GM15510 (cell line): ENCODE results near the gene CNOT8.

Experiments
- POLR2A ChIP-seq: IDR thresholded peaks from 3 replicates; pipeline ENCODE4 v1.6.1; 2011; ENCODE audit warnings: borderline replicate concordance; ENCODE audit not compliant: insufficient read length; ENCODE audit errors: extremely low read depth

The CNOT8 gene

GRCh38 chr5:154884424-154884823, 26.0 kb downstream of the CNOT8 start:
- TF ChIP-seq POLR2A: no peak

- TF ChIP-seq POLR2A: no peak
Measured at GRCh38 chr5:154885439-154885838, 27.0 kb downstream of the CNOT8 start.

DNA sequence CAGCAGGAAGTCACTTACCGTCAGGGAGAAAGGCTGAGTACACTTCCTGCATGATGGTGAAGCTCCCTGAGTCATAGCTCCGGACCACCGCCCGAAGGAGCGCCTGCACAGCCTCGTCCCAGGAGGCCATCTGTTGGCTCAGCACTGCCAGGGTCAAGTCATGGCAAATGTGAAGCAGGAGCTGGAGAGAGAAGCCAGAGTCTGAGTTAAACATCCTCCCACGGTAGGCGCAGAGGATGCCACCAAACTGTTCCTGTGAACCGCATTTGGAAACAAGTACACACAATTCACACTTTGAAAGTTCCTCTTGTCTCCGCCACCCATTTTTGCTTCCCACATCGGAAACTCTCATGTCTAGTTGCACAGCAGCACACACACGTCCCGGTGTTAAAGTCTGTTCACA, 33.9 kb downstream of the CNOT8 start:
- no peak for TF ChIP-seq POLR2A

- no peak for TF ChIP-seq POLR2A
Measured at GRCh38 chr5:154893381-154893780, 35.0 kb downstream of the CNOT8 start.

GRCh38 chr5:154895606-154896561, 37.5 kb downstream of the CNOT8 start:
- TF ChIP-seq POLR2A: no peak

GRCh38 chr5:154896562-154897165, 38.2 kb downstream of the CNOT8 start:
- TF ChIP-seq POLR2A: no peak

- no peak for TF ChIP-seq POLR2A
Measured at GRCh38 chr5:154898210-154898609, 39.8 kb downstream of the CNOT8 start.

DNA sequence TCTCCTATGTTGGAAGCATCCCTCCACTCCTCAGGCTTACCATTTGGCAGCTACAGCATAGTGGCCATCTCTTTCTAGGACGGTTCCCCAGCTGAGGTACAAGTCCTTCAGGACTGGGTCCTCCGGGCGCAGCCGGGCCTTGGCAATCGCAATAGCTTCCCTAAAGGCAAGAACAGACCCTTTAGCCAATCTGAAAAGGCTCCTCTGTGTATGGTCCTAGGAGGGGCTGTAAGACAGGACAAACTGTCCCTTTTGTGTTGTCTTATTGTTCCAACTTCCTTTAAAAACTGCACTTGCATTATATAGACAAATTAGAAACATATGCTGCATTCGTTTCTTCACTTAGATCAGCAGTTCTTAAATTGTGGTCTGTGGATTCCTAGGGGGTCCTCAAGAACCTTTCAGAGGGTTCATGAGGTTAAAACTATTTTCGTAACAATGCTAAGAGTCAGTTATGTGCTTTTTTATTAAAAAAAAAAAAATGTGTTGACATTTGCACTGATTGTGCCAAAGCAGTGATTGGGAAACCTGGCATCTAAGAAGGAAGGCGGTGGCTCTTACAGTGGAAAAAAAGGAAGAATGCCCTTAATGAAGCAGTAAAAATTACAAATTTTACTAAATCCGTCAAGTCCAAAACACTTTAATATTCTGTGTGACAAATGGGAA, 40.9 kb downstream of the CNOT8 start:
- TF ChIP-seq POLR2A: no peak

GRCh38 chr5:154900066-154900465, 41.6 kb downstream of the CNOT8 start:
- TF ChIP-seq POLR2A: no peak

GRCh38 chr5:154901276-154901675, 42.8 kb downstream of the CNOT8 start:
- no peak for TF ChIP-seq POLR2A

DNA sequence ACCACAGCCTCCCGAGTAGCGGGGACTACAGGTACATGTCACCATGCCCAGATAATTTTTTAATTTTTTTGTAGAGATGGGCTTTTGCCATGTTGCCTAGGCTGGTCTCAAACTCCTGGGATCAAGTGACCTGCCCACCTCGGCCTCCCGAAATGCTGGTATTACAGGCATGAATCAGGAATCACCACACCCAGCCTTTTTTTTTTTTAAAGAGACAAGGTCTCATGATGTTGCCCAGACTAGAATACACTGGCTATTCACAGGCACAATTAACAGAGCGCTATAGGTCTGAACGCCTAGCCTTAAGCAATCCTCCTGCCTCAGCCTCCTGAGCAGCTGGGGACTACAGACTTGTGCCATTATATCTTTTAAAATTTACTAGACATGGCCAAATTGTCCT, 43.5 kb downstream of the CNOT8 start:
- no peak for TF ChIP-seq POLR2A

GRCh38 chr5:154916874-154917273, 58.4 kb downstream of the CNOT8 start:
- TF ChIP-seq POLR2A: no peak

DNA sequence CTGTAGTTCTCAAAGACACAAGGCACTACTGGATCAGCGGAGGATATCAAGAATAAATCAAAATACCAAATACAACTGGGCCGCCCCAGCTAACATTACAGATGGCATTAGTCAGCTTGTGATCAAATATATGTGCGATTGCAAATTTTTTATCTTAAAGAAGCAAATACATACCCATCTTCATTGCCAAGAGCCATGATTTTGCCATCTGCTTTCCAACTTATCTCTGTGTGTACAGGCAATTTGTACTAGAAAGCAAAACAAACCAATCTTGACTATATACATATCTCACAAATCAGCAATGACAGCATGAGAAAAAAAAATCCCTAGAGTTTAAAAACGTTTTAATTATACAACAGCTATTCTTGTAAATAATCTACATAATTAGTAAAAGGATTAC, 59.3 kb downstream of the CNOT8 start:
- no peak for TF ChIP-seq POLR2A

DNA sequence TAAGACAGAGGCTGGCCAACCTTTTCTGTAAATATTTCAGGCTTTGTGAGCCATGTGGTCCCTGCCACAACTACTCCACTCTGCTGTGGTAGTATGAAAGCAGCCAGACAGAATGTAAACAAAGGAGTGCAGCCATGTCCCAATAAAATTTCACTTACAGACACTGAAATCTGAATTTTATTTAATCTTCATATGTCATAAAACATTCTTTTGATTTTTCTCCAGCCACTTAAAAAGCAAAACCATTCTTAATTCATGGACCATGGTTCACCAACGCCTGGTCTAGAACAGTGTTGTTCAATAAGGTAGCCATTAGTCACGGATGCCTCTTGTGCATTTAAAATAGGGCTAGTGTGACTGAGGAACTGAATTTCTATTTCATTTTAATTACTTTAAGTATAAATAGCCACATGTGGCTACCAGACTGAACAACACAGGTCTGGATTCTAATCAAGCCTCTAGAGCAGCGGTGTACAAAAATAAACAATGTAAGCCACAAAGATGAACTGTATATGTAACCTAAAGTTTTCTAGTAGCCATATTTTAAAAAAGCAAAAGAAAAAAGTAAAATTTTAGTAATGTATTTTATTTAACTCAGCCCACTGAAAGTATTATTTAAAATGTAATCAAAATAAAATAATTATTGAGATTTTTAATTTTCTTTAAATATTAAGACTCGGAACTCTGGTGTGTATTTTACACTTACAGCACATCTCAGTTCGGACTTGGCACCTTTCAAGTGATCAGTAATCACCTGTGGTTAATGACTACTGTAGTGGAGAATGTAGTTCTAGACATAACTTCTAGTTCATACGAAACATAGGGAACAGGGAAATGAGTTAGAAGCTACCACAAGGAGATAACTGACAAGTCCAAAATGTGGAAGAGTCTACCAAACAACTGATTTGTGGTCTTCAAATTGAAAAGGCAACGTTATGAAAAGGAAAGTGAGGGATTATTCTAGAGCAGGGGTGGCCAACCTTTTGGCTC, 65.3 kb downstream of the CNOT8 start:
- TF ChIP-seq POLR2A: no peak
